ENCODE results near the gene CHMP3. TPM values are rescaled to one million over a fixed set of nuclear protein-coding genes. Genes with fewer than 3 reads are reported as not detected.

CHMP3 gene
- total RNA-seq, 1 experiment from 2014 or later = 54.4 TPM

DNA sequence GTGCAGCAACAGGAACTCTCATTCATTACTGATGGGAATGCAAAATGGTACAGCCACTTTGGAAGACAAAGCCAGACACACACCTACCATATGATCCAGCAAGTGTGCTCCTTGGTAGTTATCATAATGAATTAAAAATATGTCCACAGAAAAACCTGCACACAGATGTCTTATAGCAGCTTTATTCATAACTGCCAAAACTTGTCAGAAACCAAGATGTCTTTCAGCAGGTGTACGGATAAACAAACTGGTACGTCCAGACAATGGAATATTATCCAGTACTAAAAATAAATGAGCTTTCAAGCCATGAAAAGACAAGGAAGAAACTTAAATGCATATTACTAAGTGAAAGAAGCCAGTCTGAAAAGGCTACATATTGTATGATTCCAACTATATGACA lies 50.4 kb downstream of the CHMP3 start:
- H3K9ac ChIP-seq (ENCODE audit: low read length) = no peak overlapping the region
- TF ChIP-seq EZH2 (IDR thresholded peaks at IDR 0.05; ENCODE audit: low read length, unreplicated experiment) = no peak
- no peak for TF ChIP-seq EZH2phosphoT487 (IDR thresholded peaks at IDR 0.05; ENCODE audit: borderline replicate concordance, low read length)
- no peaks in the 10 kb centered on the region for H3K9me2 ChIP-seq (replicated peaks; ENCODE audit: low read length)
- no peaks in the 10 kb centered on the region for H4K20me1 ChIP-seq (ENCODE audit: low read length)
- no peak overlapping the region for H3K27ac ChIP-seq (ENCODE audit: low read length)
- intact Hi-C loops (cut with micrococcal nuclease) = no loop called here
- DNase-seq (no peak), ATAC-seq (no peak)
- H2AFZ ChIP-seq (ENCODE audit: low read length) = no peak overlapping the region
- H3K27me3 ChIP-seq (ENCODE audit: low read length) = no peaks in the 10 kb centered on the region
- no peaks in the 10 kb centered on the region for H3K9me3 ChIP-seq (ENCODE audit: low read length)
- H3K36me3 ChIP-seq (ENCODE audit: low read depth, low read length) = no peaks in the 10 kb centered on the region; the same call in 1 of the 2 replicates
- no peak overlapping the region for H3K4me3 ChIP-seq (ENCODE audit: low read length)
- no peaks in the 10 kb centered on the region for H3F3A ChIP-seq (ENCODE audit: low read length, unreplicated experiment)
- H3K4me2 ChIP-seq (ENCODE audit: low read length) = no peak overlapping the region
- ChIA-PET POLR2A (ENCODE audit: unreplicated experiment) (no interaction called here), CTCF (no interaction called here)
- no TSS peak for BruUV-seq (replicated peaks)
- no peaks in the 10 kb centered on the region for H3K79me2 ChIP-seq (ENCODE audit: low read length)
- H3K4me1 ChIP-seq (ENCODE audit: insufficient read depth, low read length) = no peaks in the 10 kb centered on the region

DNA sequence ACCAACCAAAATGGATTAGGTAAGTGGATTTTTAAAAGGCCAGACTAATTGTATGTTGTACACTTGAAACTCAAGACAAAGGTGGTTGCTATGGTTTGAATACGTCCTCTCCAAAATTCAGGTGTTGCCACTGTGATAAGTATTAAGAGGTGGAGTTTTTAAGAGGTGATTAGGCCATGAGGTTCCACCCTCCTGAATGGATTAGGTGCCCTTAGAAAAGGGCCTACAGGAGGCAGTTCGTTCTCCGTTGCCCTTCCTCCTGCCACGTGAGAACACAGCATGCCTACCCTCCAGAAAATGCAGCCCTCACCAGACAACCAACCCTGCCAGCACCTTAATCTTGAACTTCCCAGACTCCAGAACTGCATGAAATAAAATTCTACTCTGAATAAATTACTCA lies 51.2 kb downstream of the CHMP3 start:
- H3K79me2 ChIP-seq (ENCODE audit: low read length) = no peaks in the 10 kb centered on the region
- POLR2A ChIA-PET (ENCODE audit: unreplicated experiment) = no interaction called here
- no peaks in the 10 kb centered on the region for H3K9me3 ChIP-seq (ENCODE audit: low read length)
- CTCF ChIA-PET = no interaction called here
- no peaks in the 10 kb centered on the region for H3F3A ChIP-seq (ENCODE audit: low read length, unreplicated experiment)
- H3K36me3 ChIP-seq (ENCODE audit: low read depth, low read length) = no peaks in the 10 kb centered on the region; the same call in 1 of the 2 replicates
- no peaks in the 10 kb centered on the region for H3K4me1 ChIP-seq (ENCODE audit: insufficient read depth, low read length)
- no peak overlapping the region for H2AFZ ChIP-seq (ENCODE audit: low read length)
- TF ChIP-seq, protein P1, sequence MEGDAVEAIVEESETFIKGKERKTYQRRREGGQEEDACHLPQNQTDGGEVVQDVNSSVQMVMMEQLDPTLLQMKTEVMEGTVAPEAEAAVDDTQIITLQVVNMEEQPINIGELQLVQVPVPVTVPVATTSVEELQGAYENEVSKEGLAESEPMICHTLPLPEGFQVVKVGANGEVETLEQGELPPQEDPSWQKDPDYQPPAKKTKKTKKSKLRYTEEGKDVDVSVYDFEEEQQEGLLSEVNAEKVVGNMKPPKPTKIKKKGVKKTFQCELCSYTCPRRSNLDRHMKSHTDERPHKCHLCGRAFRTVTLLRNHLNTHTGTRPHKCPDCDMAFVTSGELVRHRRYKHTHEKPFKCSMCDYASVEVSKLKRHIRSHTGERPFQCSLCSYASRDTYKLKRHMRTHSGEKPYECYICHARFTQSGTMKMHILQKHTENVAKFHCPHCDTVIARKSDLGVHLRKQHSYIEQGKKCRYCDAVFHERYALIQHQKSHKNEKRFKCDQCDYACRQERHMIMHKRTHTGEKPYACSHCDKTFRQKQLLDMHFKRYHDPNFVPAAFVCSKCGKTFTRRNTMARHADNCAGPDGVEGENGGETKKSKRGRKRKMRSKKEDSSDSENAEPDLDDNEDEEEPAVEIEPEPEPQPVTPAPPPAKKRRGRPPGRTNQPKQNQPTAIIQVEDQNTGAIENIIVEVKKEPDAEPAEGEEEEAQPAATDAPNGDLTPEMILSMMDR (conservative IDR thresholded peaks at IDR 0.05; ENCODE audit: low read depth, low read length) = no peak
- no peak for TF ChIP-seq EZH2phosphoT487 (IDR thresholded peaks at IDR 0.05; ENCODE audit: borderline replicate concordance, low read length)
- no peak for TF ChIP-seq EZH2 (IDR thresholded peaks at IDR 0.05; ENCODE audit: low read length, unreplicated experiment)
- H3K9me2 ChIP-seq (replicated peaks; ENCODE audit: low read length) = no peaks in the 10 kb centered on the region
- H3K4me2 ChIP-seq (ENCODE audit: low read length) = no peak overlapping the region
- H3K9ac ChIP-seq (ENCODE audit: low read length) = no peak overlapping the region
- DNase-seq (no peak), ATAC-seq (no peak)
- intact Hi-C loops (cut with micrococcal nuclease) = no loop called here
- no peak overlapping the region for H3K27ac ChIP-seq (ENCODE audit: low read length)
- H3K4me3 ChIP-seq (ENCODE audit: low read length) = no peak overlapping the region
- H3K27me3 ChIP-seq (ENCODE audit: low read length) = no peaks in the 10 kb centered on the region
- no peaks in the 10 kb centered on the region for H4K20me1 ChIP-seq (ENCODE audit: low read length)
- no TSS peak for BruUV-seq (replicated peaks)

- no peaks in the 10 kb centered on the region for H3K9me3 ChIP-seq (ENCODE audit: low read length)
- intact Hi-C loops (cut with micrococcal nuclease) = no loop called here
- ChIA-PET CTCF (no interaction called here), POLR2A (ENCODE audit: unreplicated experiment) (interaction anchor here (0.6 kb wide), 1 partner anchor 70 kb away, joined by 3 read pairs; the partner anchor contains the start of gene KDM3A)
- no peaks in the 10 kb centered on the region for H4K20me1 ChIP-seq (ENCODE audit: low read length)
- TF ChIP-seq EZH2 (IDR thresholded peaks at IDR 0.05; ENCODE audit: low read length, unreplicated experiment) = no peak
- TF ChIP-seq, protein P1 (conservative IDR thresholded peaks at IDR 0.05; ENCODE audit: low read depth, low read length) = no peak
- no peak for TF ChIP-seq EZH2phosphoT487 (IDR thresholded peaks at IDR 0.05; ENCODE audit: borderline replicate concordance, low read length)
- no peak overlapping the region for H2AFZ ChIP-seq (ENCODE audit: low read length)
- H3K4me3 ChIP-seq (ENCODE audit: low read length) = no peak overlapping the region
- H3K36me3 ChIP-seq (ENCODE audit: low read depth, low read length) = no peaks in the 10 kb centered on the region; the same call in 1 of the 2 replicates
- no peaks in the 10 kb centered on the region for H3K27me3 ChIP-seq (ENCODE audit: low read length)
- no peaks in the 10 kb centered on the region for H3K79me2 ChIP-seq (ENCODE audit: low read length)
- ATAC-seq (no peak), DNase-seq (no peak)
- H3K4me2 ChIP-seq (ENCODE audit: low read length) = no peak overlapping the region
- no peak overlapping the region for H3K9ac ChIP-seq (ENCODE audit: low read length)
- no peaks in the 10 kb centered on the region for H3F3A ChIP-seq (ENCODE audit: low read length, unreplicated experiment)
- no peak overlapping the region for H3K27ac ChIP-seq (ENCODE audit: low read length)
- no peaks in the 10 kb centered on the region for H3K4me1 ChIP-seq (ENCODE audit: insufficient read depth, low read length)
- no peaks in the 10 kb centered on the region for H3K9me2 ChIP-seq (replicated peaks; ENCODE audit: low read length)
- BruUV-seq (replicated peaks) = no TSS peak
Observed at GRCh38 chr2:86510436-86510933, 52.8 kb downstream of the CHMP3 start.

Data from PC-3 (cell line).